Measurements from ENCODE around the gene CCDC187. TPM values are rescaled to one million over a fixed set of nuclear protein-coding genes. Genes with fewer than 3 reads are reported as not detected.

Gene CCDC187
- total RNA-seq, 1 donor from 2014 or later: 0.69 TPM

DNA sequence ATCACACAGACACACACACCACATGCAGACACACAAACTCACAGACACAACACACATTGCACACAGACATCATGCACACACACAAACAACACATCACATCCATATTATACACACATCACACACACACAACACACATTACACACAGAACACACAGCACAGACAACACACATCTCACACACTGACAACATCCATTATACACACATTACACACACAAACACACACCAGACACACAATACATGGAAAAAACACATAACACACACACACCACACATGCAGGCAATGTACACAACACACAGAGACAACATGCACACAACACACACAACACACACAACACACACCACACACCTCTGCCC, 4.8 kb upstream of the CCDC187 start:
- Mint-ChIP-seq H3K27me3 (peaks cover 3% of the 10 kb centered on the region), H3K9me3 (no peaks in the 10 kb centered on the region), H3K4me1 (peaks cover 7% of the 10 kb centered on the region), H3K27ac (no peak overlapping the region), H3K36me3 (ENCODE audit: low read depth) (no peaks in the 10 kb centered on the region), H3K4me3 (no peak overlapping the region)
- ATAC-seq (ENCODE audit: low read depth) (no peak), DNase-seq (no peak)
- no peak for TF ChIP-seq CTCF (IDR thresholded peaks at IDR 0.05)
- intact Hi-C loops (cut with micrococcal nuclease): no loop called here
- ChIA-PET POLR2A (interaction anchor here (0.6 to 1.6 kb wide), 3 partner anchors 55 to 842 kb away, joined by 3 to 9 read pairs (median 4); partner anchors contain the start of gene DNLZ), CTCF (no interaction called here)

DNA sequence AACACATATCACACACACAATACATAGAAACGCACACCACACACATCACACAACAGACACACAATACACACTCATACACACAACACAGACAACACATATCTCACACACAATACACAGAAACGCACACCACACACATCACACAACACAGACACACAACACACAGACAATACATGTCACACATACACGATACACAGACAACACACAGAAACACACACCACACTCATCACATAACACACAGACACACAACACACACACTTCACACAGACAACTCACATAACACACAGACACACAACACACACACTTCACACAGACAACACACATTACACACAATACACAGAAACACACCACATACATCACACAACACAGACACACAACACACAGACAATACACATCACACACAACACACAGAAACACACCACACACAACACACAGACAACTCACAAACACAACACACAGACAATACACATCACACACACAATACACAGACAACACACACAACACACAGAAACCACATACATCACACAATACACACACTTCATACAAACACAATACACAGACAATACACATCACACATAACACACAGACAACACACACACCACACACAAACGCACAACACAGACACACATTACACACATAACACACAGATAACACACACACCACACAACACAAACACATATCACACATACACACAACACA, 4.3 kb upstream of the CCDC187 start:
- no peak for TF ChIP-seq CTCF (IDR thresholded peaks at IDR 0.05)
- ChIA-PET CTCF (no interaction called here), POLR2A (interaction anchor here (1.6 kb wide), 1 partner anchor 55 kb away, joined by 9 read pairs; the partner anchor contains the start of gene DNLZ)
- Mint-ChIP-seq H3K9me3 (no peaks in the 10 kb centered on the region), H3K4me1 (peaks cover 7% of the 10 kb centered on the region), H3K27ac (no peak overlapping the region), H3K36me3 (ENCODE audit: low read depth) (no peaks in the 10 kb centered on the region), H3K27me3 (peaks cover 3% of the 10 kb centered on the region), H3K4me3 (no peak overlapping the region)
- ATAC-seq (ENCODE audit: low read depth) (no peak), DNase-seq (no peak)
- intact Hi-C loops (cut with micrococcal nuclease): no loop called here

GRCh38 chr9:136307215-136307750, 3.4 kb upstream of the CCDC187 start:
- no peak overlapping the region for H3K4me3 Mint-ChIP-seq
- no peaks in the 10 kb centered on the region for H3K36me3 Mint-ChIP-seq (ENCODE audit: low read depth)
- ChIA-PET POLR2A (no interaction called here), CTCF (no interaction called here)
- H3K4me1 Mint-ChIP-seq: peaks cover 7% of the 10 kb centered on the region
- peaks cover 3% of the 10 kb centered on the region for H3K27me3 Mint-ChIP-seq
- DNase-seq (no peak), ATAC-seq (ENCODE audit: low read depth) (no peak)
- no peak overlapping the region for H3K27ac Mint-ChIP-seq
- no peak for TF ChIP-seq CTCF (IDR thresholded peaks at IDR 0.05)
- no peaks in the 10 kb centered on the region for H3K9me3 Mint-ChIP-seq
- intact Hi-C loops (cut with micrococcal nuclease): no loop called here

GRCh38 chr9:136306211-136307208, 2.6 kb upstream of the CCDC187 start:
- ChIA-PET CTCF (no interaction called here), POLR2A (no interaction called here)
- Mint-ChIP-seq H3K27me3 (peaks cover 3% of the 10 kb centered on the region), H3K27ac (peak overlapping the region; percentile 31), H3K9me3 (no peaks in the 10 kb centered on the region), H3K4me3 (peak overlapping the region; percentile 42), H3K36me3 (ENCODE audit: low read depth) (no peaks in the 10 kb centered on the region), H3K4me1 (peaks cover 7% of the 10 kb centered on the region)
- DNase-seq (no peak), ATAC-seq (ENCODE audit: low read depth) (peak; percentile 12)
- TF ChIP-seq CTCF (IDR thresholded peaks at IDR 0.05): no peak
- intact Hi-C loops (cut with micrococcal nuclease): no loop called here

GRCh38 chr9:136305804-136306203, 1.9 kb upstream of the CCDC187 start:
- CTCF ChIA-PET: no interaction called here
- Mint-ChIP-seq H3K27me3 (peaks cover 3% of the 10 kb centered on the region), H3K27ac (no peak overlapping the region), H3K4me3 (no peak overlapping the region), H3K9me3 (no peaks in the 10 kb centered on the region), H3K4me1 (peaks cover 2% of the 10 kb centered on the region), H3K36me3 (ENCODE audit: low read depth) (no peaks in the 10 kb centered on the region)
- POLR2A ChIA-PET: no interaction called here
- no peak for DNase-seq
- no peak for TF ChIP-seq CTCF (IDR thresholded peaks at IDR 0.05)
- intact Hi-C loops (cut with micrococcal nuclease): no loop called here
- ATAC-seq (ENCODE audit: low read depth): no peak

All from activated B cell treated with CpG ODN at 0.5 μM for 24 hours (primary cell).